Measurements from ENCODE around the gene DLGAP1.

DNA sequence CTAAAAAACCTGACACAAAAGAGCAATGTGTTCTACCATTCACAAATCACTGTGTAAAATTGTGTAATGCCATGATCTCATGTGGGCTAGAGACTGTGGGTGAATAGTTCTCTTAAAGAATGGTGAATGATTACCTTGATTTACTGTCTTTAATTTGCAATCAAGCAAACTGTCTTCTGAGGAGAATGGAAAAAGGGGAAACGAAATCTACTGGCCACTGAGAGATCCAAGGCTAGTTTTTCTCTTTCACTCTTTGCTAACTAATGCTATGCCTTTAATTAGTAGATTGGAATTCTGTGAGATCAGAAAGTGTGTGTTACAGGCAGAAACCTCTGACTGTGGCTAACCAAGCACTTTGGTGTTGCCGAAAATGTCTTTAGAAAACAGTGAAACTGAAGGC lies 582.5 kb downstream of the DLGAP1 start:
- TF ChIP-seq IRF3 (IDR thresholded peaks at IDR 0.05) = no peak
- TF ChIP-seq, protein P1, sequence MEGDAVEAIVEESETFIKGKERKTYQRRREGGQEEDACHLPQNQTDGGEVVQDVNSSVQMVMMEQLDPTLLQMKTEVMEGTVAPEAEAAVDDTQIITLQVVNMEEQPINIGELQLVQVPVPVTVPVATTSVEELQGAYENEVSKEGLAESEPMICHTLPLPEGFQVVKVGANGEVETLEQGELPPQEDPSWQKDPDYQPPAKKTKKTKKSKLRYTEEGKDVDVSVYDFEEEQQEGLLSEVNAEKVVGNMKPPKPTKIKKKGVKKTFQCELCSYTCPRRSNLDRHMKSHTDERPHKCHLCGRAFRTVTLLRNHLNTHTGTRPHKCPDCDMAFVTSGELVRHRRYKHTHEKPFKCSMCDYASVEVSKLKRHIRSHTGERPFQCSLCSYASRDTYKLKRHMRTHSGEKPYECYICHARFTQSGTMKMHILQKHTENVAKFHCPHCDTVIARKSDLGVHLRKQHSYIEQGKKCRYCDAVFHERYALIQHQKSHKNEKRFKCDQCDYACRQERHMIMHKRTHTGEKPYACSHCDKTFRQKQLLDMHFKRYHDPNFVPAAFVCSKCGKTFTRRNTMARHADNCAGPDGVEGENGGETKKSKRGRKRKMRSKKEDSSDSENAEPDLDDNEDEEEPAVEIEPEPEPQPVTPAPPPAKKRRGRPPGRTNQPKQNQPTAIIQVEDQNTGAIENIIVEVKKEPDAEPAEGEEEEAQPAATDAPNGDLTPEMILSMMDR (IDR thresholded peaks at IDR 0.05 in 2 of 3, conservative IDR thresholded peaks at IDR 0.05 in 1 of 3; ENCODE audit: control insufficient read depth in 2 of 3, extremely low read depth in 1 of 3, insufficient read depth in 1 of 3, low read depth in 3 of 3, low read length in 3 of 3) = no peak
- no peak for TF ChIP-seq RAD21 (IDR thresholded peaks at IDR 0.05; ENCODE audit: insufficient read depth, low read depth, low read length)
